IPS DF 6.9 (cell line): Measurements from ENCODE around the gene LRP1.
A peak's percentile ranks its signal among the peaks of the same experiment; 100 is the strongest.

Experiments
- DNase-seq: peaks from one replicate; pipeline ENCODE4 v3.0.0-alpha.2; 2013; ENCODE audit warnings: low read depth, low spot score
- H3K27ac ChIP-seq: one replicate; pipeline ENCODE4 v1.5.1; 2013; ENCODE audit warnings: low read length, control low read depth
- H3K27me3 ChIP-seq: 2 replicates; pipeline ENCODE4 v1.6.1; 2013; ENCODE audit warnings: mild to moderate bottlenecking, low read length; ENCODE audit not compliant: control insufficient read depth, insufficient read depth
- H3K36me3 ChIP-seq: 2 replicates; pipeline ENCODE4 v1.6.1; 2013; ENCODE audit warnings: low read length; ENCODE audit not compliant: control insufficient read depth, insufficient read depth
- H3K4me1 ChIP-seq: 2 replicates; pipeline ENCODE4 v1.6.1; 2013; ENCODE audit warnings: low read length; ENCODE audit not compliant: control insufficient read depth, insufficient read depth
- H3K4me3 ChIP-seq: 2 replicates; pipeline ENCODE4 v1.5.1; 2013; ENCODE audit warnings: mild to moderate bottlenecking, low read length
- H3K9me3 ChIP-seq: 2 replicates; pipeline ENCODE4 v1.6.1; 2013; ENCODE audit warnings: low read length, inconsistent platforms; ENCODE audit not compliant: control insufficient read depth, insufficient read depth
- WGBS: extraction: QIAGEN DNeasy Blood & Tissue Kit; methylation state at CpG from one replicate; pipeline ENCODE4 v1.1.7; 2013; ENCODE audit warnings: mixed read lengths, missing lambda C conversion rate; ENCODE audit not compliant: insufficient read length, insufficient coverage; 5-methylcytosine and 5-hydroxymethylcytosine counted together

LRP1 gene

DNA sequence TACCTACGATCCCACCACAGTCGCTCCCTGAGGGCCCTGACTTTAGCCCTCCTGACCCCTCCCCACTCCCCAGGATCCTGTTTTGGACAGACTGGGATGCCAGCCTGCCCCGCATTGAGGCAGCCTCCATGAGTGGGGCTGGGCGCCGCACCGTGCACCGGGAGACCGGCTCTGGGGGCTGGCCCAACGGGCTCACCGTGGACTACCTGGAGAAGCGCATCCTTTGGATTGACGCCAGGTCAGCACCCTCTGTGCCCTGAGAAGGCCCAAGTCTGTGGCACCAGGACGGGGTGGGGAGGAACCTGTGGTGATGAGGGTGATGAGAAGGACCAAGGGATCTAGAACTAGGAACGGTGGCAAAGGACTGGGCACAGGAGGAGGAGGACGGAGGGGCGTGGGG, 49.1 kb downstream of the LRP1 start:
- no CpG with 5 or more reads among the region's 16 CpGs for WGBS
- H3K36me3 ChIP-seq: peaks cover 53% of the 10 kb centered on the region

DNA sequence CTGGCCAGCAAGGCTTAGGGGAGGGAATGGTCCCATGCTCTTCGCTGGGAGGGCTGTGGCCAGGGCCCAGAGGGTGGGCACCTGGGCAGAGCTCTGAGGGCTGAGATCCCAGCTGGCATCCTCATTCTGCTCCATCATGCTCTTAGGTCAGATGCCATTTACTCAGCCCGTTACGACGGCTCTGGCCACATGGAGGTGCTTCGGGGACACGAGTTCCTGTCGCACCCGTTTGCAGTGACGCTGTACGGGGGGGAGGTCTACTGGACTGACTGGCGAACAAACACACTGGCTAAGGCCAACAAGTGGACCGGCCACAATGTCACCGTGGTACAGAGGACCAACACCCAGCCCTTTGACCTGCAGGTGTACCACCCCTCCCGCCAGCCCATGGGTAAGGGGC, 49.9 kb downstream of the LRP1 start:
- no CpG with 5 or more reads among the region's 14 CpGs for whole genome bisulfite sequencing
- Histone ChIP-seq H3K36me3 (peaks cover 51% of the 10 kb centered on the region), H3K9me3 (no peaks in the 10 kb centered on the region), H3K27ac (no peak overlapping the region), H3K4me1 (no peaks in the 10 kb centered on the region), H3K27me3 (no peaks in the 10 kb centered on the region), H3K4me3 (no peak overlapping the region)
- DNase-seq: no peak

More for the DNA sequence above, 49.1 kb downstream of the LRP1 start:
- no peak for DNase-seq
- Histone ChIP-seq H3K4me1 (no peaks in the 10 kb centered on the region), H3K27me3 (no peaks in the 10 kb centered on the region), H3K9me3 (no peaks in the 10 kb centered on the region), H3K4me3 (no peak overlapping the region), H3K27ac (no peak overlapping the region)

DNA sequence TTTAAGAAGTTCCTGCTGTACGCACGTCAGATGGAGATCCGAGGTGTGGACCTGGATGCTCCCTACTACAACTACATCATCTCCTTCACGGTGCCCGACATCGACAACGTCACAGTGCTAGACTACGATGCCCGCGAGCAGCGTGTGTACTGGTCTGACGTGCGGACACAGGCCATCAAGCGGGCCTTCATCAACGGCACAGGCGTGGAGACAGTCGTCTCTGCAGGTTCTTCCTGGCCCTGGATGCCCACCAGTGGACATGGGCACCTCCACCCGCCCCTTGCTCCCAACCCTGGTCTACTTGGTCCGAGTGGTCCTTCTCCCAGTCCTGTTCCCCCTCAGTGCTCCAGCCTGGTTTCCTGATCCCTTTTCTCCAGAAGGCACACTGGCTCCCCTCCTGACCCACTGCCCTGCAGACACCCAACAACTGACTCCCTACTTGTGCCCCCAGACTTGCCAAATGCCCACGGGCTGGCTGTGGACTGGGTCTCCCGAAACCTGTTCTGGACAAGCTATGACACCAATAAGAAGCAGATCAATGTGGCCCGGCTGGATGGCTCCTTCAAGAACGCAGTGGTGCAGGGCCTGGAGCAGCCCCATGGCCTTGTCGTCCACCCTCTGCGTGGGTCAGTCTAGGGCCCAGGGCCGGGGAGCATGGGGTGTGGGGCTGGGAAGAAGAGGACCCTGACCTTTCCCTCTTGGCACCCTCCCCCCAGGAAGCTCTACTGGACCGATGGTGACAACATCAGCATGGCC, 51.2 kb downstream of the LRP1 start:
- peaks cover 57% of the 10 kb centered on the region for H3K36me3 ChIP-seq
- no CpG with 5 or more reads among the region's 27 CpGs for WGBS

DNA sequence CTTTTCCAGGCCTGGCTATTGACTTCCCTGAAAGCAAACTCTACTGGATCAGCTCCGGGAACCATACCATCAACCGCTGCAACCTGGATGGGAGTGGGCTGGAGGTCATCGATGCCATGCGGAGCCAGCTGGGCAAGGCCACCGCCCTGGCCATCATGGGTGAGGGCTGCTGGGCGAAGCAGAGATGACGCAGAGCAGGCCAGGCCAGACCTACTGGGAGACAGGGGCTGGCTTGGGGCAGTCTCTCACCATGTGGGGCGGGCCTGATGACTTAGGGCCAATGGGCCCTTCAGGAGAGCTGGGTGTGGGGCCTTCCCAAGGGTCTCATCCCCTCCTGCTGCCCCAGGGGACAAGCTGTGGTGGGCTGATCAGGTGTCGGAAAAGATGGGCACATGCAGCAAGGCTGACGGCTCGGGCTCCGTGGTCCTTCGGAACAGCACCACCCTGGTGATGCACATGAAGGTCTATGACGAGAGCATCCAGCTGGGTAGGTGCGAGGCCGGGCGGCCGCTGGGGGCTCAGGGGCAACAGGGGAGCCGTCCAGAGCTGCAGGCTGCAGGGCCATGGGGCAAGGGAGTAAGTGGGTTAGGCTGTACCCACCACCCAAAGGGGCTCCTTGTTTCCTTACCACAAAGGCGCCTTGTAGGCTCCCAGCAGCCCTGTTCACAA, 52.2 kb downstream of the LRP1 start:
- Histone ChIP-seq H3K4me1 (no peaks in the 10 kb centered on the region), H3K27ac (no peak overlapping the region), H3K9me3 (no peaks in the 10 kb centered on the region), H3K36me3 (peaks cover 66% of the 10 kb centered on the region), H3K4me3 (no peak overlapping the region), H3K27me3 (no peaks in the 10 kb centered on the region)
- no CpG with 5 or more reads among the region's 20 CpGs for WGBS
- no peak for DNase-seq

More for the DNA sequence above, 51.2 kb downstream of the LRP1 start:
- no peaks in the 10 kb centered on the region for H3K4me1 ChIP-seq
- no peak overlapping the region for H3K4me3 ChIP-seq
- H3K27me3 ChIP-seq: no peaks in the 10 kb centered on the region
- DNase-seq: no peak
- no peak overlapping the region for H3K27ac ChIP-seq
- H3K9me3 ChIP-seq: no peaks in the 10 kb centered on the region

DNA sequence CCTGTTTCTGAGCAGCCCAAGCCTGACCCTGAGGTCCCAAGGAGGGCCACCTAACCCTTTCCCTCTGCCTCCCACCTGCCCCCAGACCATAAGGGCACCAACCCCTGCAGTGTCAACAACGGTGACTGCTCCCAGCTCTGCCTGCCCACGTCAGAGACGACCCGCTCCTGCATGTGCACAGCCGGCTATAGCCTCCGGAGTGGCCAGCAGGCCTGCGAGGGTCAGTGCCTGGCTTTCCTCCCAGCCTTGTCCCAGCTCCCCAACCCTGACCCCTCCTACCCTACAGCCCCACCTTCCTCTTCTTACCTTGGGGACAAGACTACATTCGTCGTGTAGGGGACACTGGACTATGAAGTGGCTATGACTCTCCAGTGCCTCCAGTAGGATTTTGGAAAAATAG, 52.8 kb downstream of the LRP1 start:
- H3K27ac ChIP-seq: no peak overlapping the region
- H3K9me3 ChIP-seq: no peaks in the 10 kb centered on the region
- no CpG with 5 or more reads among the region's 9 CpGs for WGBS
- DNase-seq: no peak
- H3K36me3 ChIP-seq: peaks cover 71% of the 10 kb centered on the region
- H3K4me3 ChIP-seq: no peak overlapping the region
- H3K27me3 ChIP-seq: no peaks in the 10 kb centered on the region
- no peaks in the 10 kb centered on the region for H3K4me1 ChIP-seq

DNA sequence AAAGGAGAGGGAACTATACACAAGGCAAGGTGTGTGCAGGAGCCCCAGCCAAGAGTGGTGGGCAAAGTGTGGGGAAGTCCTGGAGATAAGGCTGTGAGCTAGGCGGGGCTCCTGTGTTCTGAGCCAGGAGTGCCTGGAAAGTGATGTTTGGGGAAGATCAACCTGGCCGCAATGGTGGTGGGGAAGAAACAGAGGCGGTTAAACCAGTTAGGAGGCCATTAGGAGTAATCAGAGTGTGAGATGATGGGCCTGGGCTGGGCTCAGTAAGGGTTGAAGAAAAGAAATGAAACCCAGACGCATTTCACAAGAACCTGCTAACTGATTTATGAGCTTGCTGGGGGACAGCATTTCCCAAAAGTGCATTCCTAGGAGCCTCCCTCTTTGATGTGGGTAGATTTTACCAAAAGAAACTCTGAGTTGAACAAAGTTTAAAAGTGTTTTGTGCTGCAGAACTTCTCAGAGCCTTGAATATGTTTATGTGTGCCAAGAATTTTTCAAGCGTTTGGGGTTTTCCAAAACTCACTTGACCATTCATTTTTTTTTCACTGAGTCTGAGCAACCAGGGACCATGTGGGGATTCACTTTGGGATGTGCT, 53.4 kb downstream of the LRP1 start:
- no peak overlapping the region for H3K4me3 ChIP-seq
- H3K27ac ChIP-seq: no peak overlapping the region
- no peaks in the 10 kb centered on the region for H3K4me1 ChIP-seq
- peaks cover 73% of the 10 kb centered on the region for H3K36me3 ChIP-seq
- no peak for DNase-seq
- H3K27me3 ChIP-seq: no peaks in the 10 kb centered on the region
- H3K9me3 ChIP-seq: no peaks in the 10 kb centered on the region
- no CpG with 5 or more reads among the region's 5 CpGs for WGBS

DNA sequence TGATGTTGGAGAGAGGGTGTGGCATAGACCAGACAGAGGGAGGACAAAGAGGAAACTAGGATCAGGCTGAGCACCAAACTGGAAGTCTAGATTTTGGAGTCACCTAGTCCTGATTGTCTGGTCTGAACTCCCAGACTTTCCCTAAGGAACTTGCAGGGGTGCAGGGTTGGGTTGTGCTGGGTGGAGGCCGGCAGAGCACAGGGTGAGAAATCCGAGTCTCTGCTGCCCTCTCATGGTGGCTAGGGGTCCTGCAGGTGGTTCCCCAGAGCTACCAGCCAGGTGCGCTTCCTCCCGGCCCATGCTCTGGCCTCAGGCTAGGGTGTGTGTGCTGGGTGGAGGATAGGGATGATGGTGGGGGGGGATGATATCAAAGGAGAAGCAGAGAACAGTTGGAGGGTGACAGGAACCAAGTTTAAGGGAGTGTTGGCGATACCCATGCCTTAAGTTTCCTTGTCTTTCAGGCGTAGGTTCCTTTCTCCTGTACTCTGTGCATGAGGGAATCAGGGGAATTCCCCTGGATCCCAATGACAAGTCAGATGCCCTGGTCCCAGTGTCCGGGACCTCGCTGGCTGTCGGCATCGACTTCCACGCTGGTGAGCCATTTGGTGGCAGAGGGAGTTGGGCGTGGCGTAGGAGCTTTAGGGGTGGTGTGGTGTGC, 54.8 kb downstream of the LRP1 start:
- H3K27ac ChIP-seq: no peak overlapping the region
- no CpG with 5 or more reads among the region's 13 CpGs for WGBS
- H3K4me1 ChIP-seq: no peaks in the 10 kb centered on the region
- H3K36me3 ChIP-seq: peaks cover 75% of the 10 kb centered on the region
- no peaks in the 10 kb centered on the region for H3K27me3 ChIP-seq
- peak; percentile 84 for DNase-seq
- no peak overlapping the region for H3K4me3 ChIP-seq
- no peaks in the 10 kb centered on the region for H3K9me3 ChIP-seq

DNA sequence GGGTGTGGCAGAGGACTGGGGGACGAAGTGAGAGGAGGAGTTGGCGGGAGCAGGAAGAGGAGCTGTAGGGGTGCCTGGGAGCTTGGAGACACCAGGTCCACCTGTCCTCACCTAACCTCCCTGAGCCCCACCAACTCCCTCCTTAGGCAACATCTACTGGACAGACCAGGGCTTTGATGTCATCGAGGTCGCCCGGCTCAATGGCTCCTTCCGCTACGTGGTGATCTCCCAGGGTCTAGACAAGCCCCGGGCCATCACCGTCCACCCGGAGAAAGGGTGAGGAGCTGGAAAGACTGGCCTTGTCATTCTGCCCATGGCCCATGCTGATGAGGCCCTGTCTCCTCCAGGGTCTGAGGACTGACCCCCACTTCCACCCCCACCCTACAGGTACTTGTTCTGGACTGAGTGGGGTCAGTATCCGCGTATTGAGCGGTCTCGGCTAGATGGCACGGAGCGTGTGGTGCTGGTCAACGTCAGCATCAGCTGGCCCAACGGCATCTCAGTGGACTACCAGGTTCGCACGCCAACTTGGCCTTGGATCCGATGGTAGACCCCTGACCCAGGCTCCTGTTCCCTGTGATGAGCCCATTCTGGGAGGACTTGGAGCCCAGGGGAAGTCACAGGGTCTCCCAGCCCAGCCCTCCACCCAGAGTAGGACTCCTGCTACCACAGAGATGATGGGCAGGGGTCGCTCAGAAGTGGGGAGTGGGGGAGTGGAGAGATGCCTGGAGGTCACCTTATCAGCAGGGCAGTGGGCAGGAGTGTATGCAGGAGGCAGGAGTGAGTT, 55.8 kb downstream of the LRP1 start:
- WGBS: no CpG with 5 or more reads among the region's 22 CpGs
- Histone ChIP-seq H3K9me3 (no peaks in the 10 kb centered on the region), H3K27me3 (no peaks in the 10 kb centered on the region), H3K4me1 (no peaks in the 10 kb centered on the region), H3K36me3 (peaks cover 71% of the 10 kb centered on the region), H3K27ac (no peak overlapping the region), H3K4me3 (no peak overlapping the region)
- no peak for DNase-seq

DNA sequence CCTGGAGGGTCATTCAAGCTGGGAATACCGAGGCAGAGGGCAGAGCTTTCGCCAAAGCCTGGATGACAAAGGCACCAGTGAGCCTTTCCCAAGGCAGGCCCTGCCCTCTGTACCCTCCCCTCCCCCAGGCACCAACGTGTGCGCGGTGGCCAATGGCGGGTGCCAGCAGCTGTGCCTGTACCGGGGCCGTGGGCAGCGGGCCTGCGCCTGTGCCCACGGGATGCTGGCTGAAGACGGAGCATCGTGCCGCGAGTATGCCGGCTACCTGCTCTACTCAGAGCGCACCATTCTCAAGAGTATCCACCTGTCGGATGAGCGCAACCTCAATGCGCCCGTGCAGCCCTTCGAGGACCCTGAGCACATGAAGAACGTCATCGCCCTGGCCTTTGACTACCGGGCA, 57.1 kb downstream of the LRP1 start:
- no peaks in the 10 kb centered on the region for H3K27me3 ChIP-seq
- no peak for DNase-seq
- no peak overlapping the region for H3K4me3 ChIP-seq
- H3K27ac ChIP-seq: no peak overlapping the region
- no CpG with 5 or more reads among the region's 25 CpGs for WGBS
- no peaks in the 10 kb centered on the region for H3K4me1 ChIP-seq
- no peaks in the 10 kb centered on the region for H3K9me3 ChIP-seq
- H3K36me3 ChIP-seq: peaks cover 65% of the 10 kb centered on the region
